SW480 (cell line): ENCODE data around the gene FKRP.
A peak's percentile ranks its signal among the peaks of the same experiment; 100 is the strongest.
"Not testable (repeated sequence)": the region's sequence is repeated elsewhere in the genome, so short reads cannot be mapped to it uniquely, and the experiment has no call there.

ENCODE experiments used
- DNase-seq: peaks from one replicate; pipeline ENCODE4 v3.0.0-alpha.2; 2016; ENCODE audit warnings: low spot score

The FKRP gene, protein sequence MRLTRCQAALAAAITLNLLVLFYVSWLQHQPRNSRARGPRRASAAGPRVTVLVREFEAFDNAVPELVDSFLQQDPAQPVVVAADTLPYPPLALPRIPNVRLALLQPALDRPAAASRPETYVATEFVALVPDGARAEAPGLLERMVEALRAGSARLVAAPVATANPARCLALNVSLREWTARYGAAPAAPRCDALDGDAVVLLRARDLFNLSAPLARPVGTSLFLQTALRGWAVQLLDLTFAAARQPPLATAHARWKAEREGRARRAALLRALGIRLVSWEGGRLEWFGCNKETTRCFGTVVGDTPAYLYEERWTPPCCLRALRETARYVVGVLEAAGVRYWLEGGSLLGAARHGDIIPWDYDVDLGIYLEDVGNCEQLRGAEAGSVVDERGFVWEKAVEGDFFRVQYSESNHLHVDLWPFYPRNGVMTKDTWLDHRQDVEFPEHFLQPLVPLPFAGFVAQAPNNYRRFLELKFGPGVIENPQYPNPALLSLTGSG

DNA sequence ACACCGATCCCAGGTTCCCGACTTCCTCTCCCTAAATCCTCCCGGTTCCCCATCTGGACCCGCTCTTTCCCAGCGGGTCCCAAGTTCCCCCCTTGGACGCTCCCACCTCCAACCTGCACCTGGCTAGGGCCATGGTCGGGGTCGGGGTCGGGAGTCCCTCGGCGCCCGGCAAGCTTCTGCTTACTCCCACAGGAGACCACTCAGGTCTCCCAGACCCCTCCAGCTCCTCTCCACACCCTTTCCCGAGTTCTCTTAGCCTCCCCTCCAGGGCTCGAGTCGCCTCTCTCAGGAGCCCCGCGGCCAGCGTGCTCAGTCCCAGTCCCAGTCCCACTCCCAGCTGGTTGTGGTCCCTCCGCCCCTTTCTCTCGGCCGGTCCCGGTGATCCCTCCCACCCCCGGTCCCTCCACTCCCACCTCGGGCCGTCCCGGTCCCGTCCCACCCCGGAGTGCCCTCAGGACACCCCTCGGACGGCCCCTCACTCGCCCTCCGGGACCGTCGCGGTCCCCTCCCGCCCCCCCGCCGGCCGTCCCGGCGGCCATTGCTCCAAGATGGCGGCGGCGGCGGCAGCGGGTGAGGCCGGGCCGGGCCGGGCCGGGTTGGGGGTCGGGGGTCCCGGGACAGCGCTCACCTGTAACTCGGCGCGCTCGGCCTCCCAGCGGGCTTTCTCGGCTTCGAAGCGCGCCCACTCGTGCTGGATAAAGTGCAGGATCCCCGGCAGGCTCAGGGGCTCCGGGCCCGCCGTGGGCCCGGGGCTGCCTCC, at the start of gene FKRP:
Gene FKRP, plus strand, starts transcription at position 537 of the 760 bp plus-strand sequence. CDS start 9,394 bp downstream, outside the sequence.
- DNase-seq = no peak

DNA sequence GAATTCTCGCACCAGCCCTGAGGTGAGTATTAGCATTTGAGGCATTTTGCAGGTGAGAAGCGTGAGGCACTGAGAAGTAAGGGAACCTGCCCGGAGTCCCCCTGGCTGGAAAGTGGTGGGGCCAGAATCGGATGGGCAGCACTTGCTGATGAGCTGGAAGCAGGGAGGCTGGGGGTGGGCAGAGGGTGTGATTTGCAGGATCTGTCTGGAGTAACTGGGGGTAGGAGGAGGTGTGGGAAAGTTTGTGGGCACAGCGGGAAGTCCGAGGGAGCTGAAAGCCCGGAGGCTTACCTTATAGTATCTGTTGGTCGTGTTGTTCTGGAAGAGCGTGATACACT, 49.0 kb upstream of the FKRP start:
- DNase-seq = no peak

DNA sequence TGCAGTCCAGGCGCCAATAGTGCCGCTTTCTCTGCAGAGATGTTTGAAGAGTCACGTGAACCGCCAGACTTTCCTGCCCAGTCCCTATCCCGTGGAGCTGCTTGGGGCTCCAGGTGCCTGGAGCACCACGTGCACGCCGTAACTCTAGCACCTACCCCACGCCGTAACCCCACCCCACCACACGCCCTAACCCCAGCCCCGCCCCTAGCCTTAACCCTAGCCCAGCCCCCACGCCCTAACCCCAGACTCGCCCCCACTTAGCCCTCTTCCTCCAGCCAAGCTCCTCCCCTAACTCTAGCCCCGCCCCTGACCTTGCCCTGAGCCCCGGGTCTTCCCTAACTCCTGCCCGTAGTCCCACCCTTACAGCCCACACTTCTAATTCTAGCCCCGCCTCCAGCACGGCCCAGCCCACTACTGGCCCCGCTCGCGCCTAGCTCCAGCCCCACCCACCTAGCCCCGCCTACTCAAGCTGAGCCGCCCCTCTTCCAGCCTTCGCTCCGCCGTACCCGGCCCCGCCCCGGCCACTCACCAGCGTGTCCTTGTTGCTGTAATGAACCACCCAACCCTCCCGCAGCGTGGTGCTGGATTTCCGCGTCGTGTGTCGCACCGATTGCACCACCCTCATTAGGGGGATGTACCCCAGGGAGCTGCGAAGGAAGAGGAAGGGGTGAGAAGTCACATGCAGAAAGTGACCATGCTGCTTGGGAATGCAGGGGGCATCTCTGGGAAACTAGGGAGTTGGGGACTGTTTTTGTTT, 48.5 kb upstream of the FKRP start:
- DNase-seq = peak; percentile 97

DNA sequence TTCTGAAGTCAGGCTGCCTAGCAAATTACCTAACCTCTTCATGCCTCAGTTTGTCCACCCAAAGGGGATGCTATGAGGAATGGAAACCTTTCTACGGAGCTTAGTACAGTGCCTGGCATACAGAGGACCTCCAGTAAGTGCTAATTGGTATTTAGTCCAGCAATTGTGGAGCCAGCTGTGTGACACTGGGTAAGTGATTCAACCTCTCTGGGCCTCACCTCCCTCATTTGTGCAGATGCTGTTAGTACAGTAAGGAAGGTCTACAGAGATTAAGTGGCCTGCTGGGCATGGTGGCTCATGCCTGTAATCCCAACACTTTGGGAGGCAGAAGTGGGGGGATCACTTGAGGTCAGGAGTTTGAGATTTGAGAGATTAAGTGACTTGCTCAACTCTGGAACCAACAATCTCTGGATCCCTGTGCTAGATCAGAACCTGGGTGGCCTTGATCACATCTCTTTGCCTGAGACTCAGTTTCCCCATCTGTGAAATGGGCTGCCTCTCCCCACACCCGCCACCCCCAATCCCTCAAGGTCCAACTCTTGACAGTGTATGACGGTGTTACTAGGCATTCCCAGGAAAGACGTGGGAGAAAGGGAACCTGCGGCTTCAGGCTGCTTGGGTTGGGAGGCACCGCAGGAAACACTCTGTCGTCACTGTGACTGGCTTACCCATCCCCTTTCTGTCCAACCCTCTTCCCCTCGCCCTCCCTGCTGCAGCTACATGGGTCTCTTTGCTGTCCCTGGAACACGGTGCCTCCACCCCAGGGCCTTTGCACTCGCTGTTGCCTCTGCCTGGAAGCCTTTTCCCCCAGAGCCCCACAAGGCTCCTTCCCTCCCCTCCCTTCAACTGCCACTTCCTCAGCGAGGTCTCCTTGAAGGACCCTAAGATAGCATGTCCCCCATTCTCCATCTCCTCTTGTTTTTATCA, 47.2 kb upstream of the FKRP start:
- no peak for DNase-seq

DNA sequence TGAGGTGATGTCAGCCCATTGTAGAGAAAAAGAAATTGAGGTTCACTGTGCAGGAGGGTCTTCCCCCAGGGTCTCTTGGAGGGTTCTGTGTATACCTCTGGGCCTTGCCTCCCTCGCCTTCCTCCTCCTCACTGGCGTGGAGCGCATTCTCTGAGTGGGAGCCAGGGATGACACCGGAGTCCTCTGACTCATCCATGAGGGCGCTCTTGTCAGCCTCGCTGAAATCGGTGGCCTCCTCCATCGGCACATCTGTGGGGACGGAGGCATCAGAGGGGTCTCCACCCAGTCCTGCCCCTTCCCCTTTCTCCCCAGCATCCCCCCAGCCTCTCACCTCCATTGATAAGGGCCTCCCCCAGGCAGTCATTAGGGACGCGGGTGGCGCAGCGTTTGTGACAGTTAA, 45.2 kb upstream of the FKRP start:
- no peak for DNase-seq

DNA sequence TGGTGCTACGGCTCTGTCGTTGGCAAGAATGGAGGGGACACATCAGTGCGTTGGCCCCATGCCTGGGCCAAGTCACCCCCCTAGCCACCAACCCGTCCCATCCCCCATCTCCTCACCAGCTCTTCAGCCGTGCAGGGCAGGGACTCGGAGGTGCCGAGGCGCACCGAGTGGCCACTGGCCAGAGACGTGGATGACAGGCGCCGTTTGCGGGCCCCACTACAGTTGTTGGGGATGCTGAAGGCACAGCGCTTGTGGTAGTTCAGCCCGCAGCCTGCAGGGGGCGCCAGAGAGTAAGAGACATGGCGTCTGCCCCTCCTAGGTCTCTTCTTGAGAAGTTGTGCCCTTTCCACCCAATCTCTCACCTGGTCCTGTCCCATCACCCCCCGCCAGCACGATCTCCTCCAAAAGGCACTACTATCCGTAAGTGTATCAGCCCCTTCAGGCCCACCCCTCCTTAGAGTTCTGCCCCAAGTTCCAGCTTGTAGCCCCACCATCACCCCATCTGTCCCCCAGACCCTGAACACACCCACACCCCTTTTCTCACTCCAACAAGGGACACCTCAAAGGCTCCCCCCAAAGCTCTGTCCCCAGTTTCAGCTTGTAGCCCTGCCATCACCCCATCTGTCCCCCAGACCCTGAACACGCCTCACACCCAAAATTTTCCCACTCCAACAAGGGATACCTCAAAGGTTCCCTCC, 41.3 kb upstream of the FKRP start:
- no peak for DNase-seq

DNA sequence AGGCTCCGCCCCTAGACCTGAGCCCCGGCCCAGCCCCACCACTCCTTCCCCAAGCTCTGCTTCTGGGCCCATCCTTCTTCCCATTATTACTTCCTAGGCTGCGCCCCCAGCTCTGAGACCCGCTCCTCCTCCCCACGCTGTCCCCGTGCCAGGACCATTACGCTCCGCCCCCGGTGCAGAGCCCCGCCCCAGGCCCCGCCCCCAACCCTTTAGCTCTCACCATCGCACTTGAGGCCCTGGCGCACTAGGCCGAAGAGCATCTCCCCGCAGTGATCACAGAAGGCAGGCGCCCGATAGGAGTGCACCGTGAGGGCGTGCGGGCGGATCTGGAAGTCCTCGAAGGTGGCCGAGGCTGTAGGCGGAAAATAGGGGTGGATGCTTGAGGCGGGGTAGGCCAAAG, 35.2 kb upstream of the FKRP start:
- DNase-seq = no peak

DNA sequence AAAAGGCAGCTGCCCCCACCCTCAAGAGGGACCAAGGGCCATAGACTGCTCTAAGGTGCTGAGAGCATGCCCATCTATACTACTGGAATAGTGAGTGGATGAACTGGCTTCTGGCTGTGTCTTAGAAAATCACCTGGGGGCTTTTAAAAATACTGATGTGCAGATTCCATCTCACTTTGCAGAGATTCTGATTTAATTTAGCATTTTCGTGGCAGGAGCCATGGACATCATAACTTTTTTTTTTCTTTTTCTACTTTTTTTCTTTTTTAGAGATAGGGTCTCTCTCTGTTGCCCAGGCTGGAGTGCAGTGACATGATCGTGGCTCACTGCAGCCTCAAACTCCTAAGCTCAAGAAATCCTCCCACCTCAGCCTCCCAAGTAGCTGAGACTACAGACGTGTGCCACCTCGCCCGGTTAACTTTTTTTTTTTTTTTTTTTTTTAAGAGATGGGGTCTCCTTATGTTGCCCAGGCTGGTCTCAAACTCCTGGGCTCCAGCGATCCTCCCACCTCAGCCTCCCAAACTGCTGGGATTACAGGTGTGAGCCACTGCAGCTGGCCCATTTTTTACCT, 33.0 kb upstream of the FKRP start:
- not testable (repeated sequence) for DNase-seq

DNA sequence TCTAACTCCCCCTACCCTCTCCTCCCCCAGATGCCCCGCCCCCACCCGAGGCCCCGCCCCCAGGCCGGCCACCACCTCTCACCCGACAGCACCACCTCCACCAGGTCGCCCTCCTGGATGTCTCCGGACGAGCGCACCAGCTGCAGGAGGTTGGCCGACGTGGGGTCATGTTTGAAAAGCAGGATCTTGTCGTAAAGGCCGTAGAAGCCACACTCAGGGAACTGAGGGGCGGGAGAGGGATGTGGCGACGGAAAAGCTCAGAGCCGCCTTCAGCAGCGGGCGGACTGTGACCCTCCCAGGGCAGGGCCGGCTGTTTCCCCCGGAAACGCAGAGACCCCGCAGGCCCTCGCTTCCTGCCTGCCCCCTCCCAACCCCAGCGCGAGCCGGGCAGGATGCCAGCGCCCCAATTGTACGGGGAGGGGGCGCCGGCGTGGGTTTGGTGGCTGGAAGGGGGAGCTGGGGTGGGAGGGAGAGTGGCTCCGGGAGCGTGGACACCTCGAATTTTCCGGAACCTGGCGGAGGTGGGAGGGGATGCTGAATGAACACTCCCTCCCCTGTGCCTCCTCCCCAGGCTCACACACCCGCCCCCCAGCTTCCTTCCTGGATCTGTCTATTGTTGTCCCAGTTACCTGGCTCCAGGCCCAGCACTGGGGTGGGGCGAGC, 31.9 kb upstream of the FKRP start:
- peak; percentile 90 for DNase-seq

DNA sequence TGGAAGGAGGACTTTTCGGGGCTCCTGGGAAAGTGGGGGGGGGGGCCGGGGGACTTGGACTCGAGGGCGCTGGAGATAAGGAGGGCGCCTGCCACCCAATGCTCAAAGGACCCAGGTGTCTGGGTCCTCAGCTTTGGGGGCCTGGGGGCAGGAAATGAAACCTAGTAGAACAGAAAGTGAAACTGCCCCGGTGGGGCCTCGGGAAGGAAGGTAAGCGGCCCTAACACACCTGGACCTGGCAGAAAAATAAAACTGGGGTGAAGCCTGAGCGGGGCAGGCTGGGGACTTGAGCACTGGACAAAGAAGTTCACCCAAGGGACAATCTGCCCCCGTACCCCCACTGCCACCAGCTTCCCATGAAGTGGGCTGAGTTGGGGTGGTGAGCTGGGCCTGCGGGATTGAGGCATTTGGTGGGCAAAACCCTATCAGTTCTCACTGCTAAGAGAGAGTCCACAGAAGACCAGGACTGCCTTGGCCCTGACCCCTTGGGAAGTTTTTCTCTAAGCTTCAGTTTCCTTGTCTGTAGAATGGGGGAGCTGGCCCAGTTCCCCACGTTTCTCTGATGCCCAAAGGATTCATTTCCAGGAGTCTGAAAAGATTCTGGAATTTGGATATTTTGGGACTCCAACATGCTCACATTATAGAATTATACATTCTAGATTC, 31.3 kb upstream of the FKRP start:
- peak; percentile 67 for DNase-seq

DNA sequence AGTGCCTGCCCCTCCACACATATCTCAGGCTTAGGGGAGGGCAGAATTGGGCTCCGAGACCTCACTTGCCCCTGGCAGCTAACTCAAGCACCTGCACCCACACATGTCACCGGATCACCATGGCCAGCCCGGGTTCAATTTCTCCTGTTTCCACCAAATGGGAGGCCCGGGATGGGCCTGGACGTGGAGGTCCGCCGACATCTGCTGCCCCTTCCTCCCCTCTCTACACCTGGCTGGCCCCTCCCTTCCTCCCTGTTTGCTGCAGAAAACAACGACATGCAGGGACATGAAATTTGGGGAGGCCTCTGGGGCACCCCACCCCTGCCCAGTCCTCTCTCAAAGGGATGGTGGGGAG, 30.3 kb upstream of the FKRP start:
- DNase-seq = no peak

DNA sequence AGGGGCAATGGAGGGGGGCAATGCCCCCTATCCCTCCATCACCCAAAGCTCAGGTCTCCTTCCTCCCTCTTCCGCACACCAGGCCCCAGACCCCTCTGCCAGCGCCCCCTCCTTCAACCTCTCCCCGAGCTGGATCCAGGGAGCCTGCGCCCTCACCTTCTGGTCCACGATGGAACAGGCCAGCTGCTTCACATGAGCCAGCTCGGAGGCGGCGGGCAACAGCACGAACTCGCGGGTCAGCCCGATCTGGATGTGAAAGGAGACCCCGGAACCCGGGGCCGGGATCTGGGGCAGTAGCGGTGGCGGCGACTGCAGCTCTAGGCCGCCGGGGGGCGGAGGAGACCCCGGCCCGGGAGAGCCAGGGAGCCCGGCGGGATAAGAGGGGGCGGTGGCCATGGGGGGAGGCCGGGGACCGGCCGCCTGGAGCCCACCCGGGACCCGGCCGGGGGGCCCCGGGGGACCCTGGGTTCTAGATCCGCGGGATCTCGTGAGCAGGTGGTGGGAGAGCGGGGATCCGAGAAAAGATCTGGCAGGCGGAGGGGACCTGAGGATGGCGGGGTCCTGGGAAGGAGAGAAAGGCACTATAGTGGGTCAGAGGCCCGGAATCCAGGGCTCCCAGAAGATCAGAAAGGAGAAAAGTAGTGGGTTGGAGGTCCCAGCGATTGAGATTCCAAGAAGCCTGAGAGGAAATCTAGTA, 29.7 kb upstream of the FKRP start:
- DNase-seq = no peak

DNA sequence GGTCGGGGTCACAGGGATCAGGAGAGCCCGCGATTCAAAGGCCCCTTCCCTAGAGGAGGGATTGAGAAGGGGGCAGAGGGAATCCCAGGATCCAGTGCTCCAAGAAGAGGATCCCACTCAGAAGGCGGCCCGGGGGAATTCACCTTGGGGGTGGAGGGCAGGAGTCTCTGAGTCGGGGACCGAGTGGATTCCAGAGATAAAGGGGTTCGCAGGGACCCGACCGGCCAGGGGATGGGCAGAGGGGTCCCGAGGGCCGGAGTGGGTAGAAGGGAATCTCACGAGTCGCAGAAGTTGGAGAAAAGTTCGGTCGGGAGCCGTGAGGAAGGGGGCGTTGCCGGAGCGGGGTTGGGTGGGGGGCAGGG, 29.2 kb upstream of the FKRP start:
- no peak for DNase-seq

DNA sequence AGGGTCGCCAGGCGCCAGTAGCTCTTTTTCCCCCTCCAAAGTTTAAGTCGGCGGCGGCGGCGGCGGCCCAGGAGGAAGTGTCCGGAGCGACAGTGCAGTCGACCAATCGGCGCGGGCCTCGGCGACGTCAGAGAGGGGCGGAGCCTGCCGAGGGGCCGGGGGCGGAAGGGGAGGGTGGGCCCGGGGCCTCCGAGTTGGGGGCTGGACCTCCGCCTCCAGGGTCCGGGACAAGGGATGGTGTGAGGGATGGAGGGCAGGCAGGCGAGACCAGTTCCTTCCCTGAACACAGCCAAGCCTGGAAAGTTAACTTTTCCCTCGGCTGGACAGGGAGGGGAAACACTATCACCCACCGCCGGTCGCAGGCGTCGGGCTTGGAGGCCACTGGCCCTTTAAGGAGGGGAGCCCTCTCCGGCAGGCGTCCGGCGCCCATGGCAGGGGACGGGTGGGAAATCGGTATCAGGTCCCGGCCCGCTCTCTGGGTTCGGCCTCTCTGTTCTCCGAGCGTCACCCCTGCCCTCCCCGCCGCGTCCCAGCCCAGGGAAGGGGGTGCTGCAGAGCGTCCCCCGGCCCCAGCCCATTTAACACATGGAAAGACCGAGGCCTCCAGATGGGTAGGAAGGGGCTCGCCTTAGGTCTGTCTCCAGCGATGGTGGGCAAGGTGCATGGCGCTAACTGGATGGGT, 28.7 kb upstream of the FKRP start, which contains the start of gene PRKD2:
Gene PRKD2, minus strand, starts transcription at position 81 of the 682 bp plus-strand sequence. CDS start 744 bp downstream, outside the sequence.
- DNase-seq = peak; percentile 76

DNA sequence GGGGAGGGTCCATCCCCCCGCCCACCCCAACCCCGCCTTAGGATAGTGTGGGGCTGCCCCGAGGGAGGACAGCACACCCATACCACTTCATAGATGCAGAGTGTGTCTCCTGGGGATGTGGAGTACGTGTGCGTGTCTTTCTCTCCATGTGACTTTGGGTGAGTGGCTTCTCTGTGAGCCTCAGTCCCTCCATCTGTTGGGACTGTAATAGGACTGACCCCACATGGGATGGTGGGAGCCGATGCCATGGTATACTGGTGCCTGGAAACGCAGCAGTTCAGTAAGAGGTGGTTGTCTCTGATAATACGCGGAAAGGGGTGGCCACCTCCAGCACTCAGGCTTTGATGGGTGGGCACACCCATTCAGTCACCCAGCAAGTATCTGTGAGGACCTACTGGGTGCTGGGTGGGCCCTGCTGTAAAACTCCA, 28.1 kb upstream of the FKRP start:
- DNase-seq = peak; percentile 44

DNA sequence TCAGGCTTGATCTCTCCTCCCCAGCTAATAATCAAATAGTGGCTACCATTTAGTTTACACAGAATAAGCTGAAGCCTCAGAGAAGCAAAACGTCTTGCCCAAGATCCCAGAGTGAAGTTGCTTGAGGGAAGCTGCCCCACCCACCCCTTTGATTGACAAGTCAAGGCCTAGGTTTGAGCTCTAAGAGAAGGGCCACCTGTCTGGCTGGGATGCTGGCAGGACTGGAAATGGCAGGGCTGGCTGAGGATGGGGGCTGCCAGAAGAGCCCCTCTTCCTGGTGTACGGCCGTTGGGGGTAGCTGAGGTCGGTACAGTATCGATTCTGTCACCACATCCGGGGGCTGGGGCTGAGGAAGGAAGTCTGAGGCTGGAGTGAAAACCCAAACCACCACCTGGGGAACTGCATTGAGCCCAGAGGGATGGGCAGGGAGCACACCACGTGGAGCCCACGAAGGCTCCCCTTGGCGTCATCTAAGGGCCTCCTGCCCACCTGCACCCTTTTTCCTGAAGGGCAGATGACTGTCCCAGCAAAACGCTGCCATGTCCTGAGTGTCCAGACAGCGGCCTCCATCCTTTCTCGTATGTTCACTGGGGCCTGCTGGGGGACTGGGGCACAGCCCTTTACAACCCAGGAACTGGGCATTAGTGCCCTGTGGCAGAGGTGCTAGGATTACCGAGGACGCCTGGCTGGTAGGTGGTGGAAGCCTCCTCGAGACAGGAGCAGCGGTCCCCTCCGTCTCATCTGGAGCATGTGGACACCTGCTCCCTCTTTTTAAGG, 27.5 kb upstream of the FKRP start:
- DNase-seq = peak; percentile 64

DNA sequence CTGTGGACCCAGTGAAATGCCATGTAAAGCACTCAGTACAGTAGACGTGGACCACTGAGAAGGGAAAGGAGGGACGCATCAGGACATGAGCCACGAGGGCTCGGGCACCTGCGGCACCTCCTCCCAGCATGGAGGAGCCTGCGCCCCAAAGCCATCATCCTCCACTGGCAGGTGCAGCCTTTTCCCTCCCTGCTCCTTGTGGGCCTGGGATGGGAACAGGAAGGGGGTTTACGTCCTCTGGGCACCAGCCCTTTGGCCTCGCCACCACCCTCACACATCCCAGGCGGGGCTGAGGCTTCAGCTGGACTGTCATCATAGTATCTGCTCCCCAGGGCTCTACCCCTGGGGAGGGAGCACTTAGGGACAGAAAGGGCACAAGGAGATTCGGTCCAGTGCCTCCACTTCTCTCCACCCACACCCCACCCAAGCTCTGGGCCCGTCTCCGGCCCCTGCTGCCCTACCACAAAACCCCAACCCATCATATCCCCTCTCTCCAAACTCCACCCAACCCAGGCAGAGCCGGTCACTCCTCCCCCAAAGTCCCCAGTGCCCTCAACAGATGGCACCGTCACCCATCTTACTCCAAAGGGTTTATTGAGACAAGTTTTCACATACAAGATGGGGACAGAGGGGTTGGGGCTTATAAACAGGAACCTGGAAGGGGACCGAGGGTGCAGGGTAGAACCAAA, 26.8 kb upstream of the FKRP start:
- DNase-seq = no peak
